Neural cell (in vitro differentiated cells): Measurements from ENCODE around the gene LIPT1. TPM values are rescaled to one million over a fixed set of nuclear protein-coding genes. Genes with fewer than 3 reads are reported as not detected.

Experiments
- H2AFZ ChIP-seq: fragments of 200-600, 300-800 bp; sonication (generic), shearing (Covaris generic); 2 replicates; pipeline ENCODE4 v1.6.0; 2014; ENCODE audit warnings: low read depth, mild to moderate bottlenecking, antibody characterized with exemption, low read length, moderate library complexity
- H3F3A ChIP-seq: fragments of 200-600 bp; shearing (Covaris generic); 2 replicates; pipeline ENCODE4 v1.6.1; 2016; ENCODE audit warnings: mild to moderate bottlenecking, moderate library complexity, mixed read lengths, antibody characterized with exemption, low read length; ENCODE audit not compliant: insufficient read depth, poor library complexity, severe bottlenecking
- H3K27ac ChIP-seq: fragments of 200-600, 300-800 bp; sonication (generic), shearing (Covaris generic); 2 replicates; pipeline ENCODE4 v1.5.1; 2014; ENCODE audit warnings: mild to moderate bottlenecking, low read length, moderate library complexity
- H3K27me3 ChIP-seq: fragments of 300-800, 200-600 bp; sonication (generic), shearing (Covaris generic); 2 replicates; pipeline ENCODE4 v1.6.0; 2014; ENCODE audit warnings: mild to moderate bottlenecking, low read depth, low read length, moderate library complexity; ENCODE audit not compliant: insufficient read depth
- H3K36me3 ChIP-seq: fragments of 300-800, 200-600 bp; sonication (generic), shearing (Covaris generic); 2 replicates; pipeline ENCODE4 v1.5.1; 2014; ENCODE audit warnings: mild to moderate bottlenecking, antibody characterized with exemption, low read length, moderate library complexity; ENCODE audit not compliant: insufficient read depth
- H3K4me2 ChIP-seq: fragments of 300-800, 200-600 bp; sonication (generic), shearing (Covaris generic); 2 replicates; pipeline ENCODE4 v1.6.0; 2014; ENCODE audit warnings: mild to moderate bottlenecking, low read length
- H3K4me3 ChIP-seq: fragments of 300-800, 200-600 bp; sonication (generic), shearing (Covaris generic); 2 replicates; pipeline ENCODE4 v1.5.1; 2014; ENCODE audit warnings: mild to moderate bottlenecking, low read length, moderate library complexity
- H3K79me2 ChIP-seq: fragments of 200-600 bp; shearing (Covaris generic); replicated peaks from 2 replicates; pipeline ENCODE4 v1.6.0; 2014; ENCODE audit warnings: mild to moderate bottlenecking, low read length, moderate library complexity; ENCODE audit not compliant: insufficient read depth
- H3K9ac ChIP-seq: fragments of 300-800, 200-600 bp; sonication (generic), shearing (Covaris generic); 2 replicates; pipeline ENCODE4 v1.6.1; 2016; ENCODE audit warnings: mild to moderate bottlenecking, low read length, mixed read lengths
- H3K9me2 ChIP-seq: fragments of 200-600 bp; shearing (Covaris generic); 2 replicates; pipeline ENCODE4 v1.6.1; 2016; ENCODE audit warnings: mild to moderate bottlenecking, low read length, mixed read lengths; ENCODE audit not compliant: insufficient read depth
- H3K9me3 ChIP-seq: fragments of 200-600, 300-800 bp; sonication (generic), shearing (Covaris generic); 2 replicates; pipeline ENCODE4 v1.6.1; 2016; ENCODE audit warnings: mild to moderate bottlenecking, mixed run types, low read length, moderate library complexity, mixed read lengths
- H4K20me1 ChIP-seq: fragments of 200-600 bp; shearing (Covaris generic); 2 replicates; pipeline ENCODE4 v1.6.1; 2016; ENCODE audit warnings: mild to moderate bottlenecking, mixed run types; ENCODE audit not compliant: insufficient read depth
- EP300 ChIP-seq: fragments of 450-650 bp; conservative IDR thresholded peaks from 2 replicates; pipeline ENCODE4 v1.6.1; 2014; ENCODE audit warnings: antibody characterized with exemption, mild to moderate bottlenecking, moderate library complexity; ENCODE audit not compliant: poor library complexity, severe bottlenecking
- MXI1 ChIP-seq: fragments of 450-650 bp; conservative IDR thresholded peaks from 2 replicates; pipeline ENCODE4 v1.6.1; 2014; ENCODE audit warnings: antibody characterized with exemption, mild to moderate bottlenecking; ENCODE audit not compliant: poor library complexity, severe bottlenecking
- POLR2AphosphoS5 ChIP-seq: IDR thresholded peaks from 2 replicates; pipeline ENCODE4 v1.6.1; 2012
- SMC3 ChIP-seq: fragments of 450-650 bp; conservative IDR thresholded peaks from 2 replicates; pipeline ENCODE4 v1.6.1; 2014; ENCODE audit warnings: antibody characterized with exemption, mild to moderate bottlenecking, moderate library complexity; ENCODE audit not compliant: poor library complexity
- TAF1 ChIP-seq: IDR thresholded peaks from 2 replicates; pipeline ENCODE4 v1.6.1; 2012; ENCODE audit warnings: low read depth
- polyA plus RNA-seq: library from polyadenylated mRNA; depleted of rRNA; stranded (reverse); fragments of >200 nt; gene quantifications from 2 replicates; pipeline ENCODE4 v1.2.3, GENCODE V29; 2014
- TF ChIP-seq, protein P1 (sequence below): IDR thresholded peaks from 2 replicates; pipeline ENCODE4 v1.6.1; 2012; ENCODE audit warnings: borderline replicate concordance

LIPT1 gene
- polyA plus RNA-seq, 1 donor from 2014 or later, result 2.8 TPM

DNA sequence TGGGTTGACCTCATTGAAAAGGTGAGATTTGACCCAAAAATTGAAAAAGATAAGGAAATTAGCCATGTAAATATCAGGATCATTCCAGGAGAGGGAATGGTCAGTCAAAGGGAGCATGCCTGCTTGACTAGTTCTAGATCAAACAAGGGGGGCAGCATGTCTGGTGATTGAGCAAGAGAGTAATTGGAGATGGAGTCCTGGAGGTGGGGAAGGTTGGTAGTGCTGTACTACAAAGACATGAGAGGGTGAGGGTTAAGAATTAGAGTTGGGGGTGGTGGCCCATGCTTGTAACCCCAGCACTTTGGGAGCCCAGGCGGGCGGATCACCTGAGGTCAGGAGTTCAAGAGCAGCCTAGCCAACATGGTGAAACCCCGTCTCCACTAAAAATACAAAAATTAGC, 28.3 kb downstream of the LIPT1 start (continued):
- TF ChIP-seq EP300, result no peak
- TF ChIP-seq POLR2AphosphoS5, result no peak
- TF ChIP-seq TAF1, result no peak

- H3K9me2 ChIP-seq, result no peaks in the 10 kb centered on the region
- H3K4me2 ChIP-seq, result no peak overlapping the region
- peaks cover 50% of the 10 kb centered on the region for H3K79me2 ChIP-seq
- no peak overlapping the region for H3K27ac ChIP-seq
- no peaks in the 10 kb centered on the region for H4K20me1 ChIP-seq
- H3K4me3 ChIP-seq, result no peak overlapping the region
- H3K9me3 ChIP-seq, result no peaks in the 10 kb centered on the region
- H3K36me3 ChIP-seq, result no peaks in the 10 kb centered on the region
- TF ChIP-seq MXI1, result no peak
- H3K27me3 ChIP-seq, result no peaks in the 10 kb centered on the region
- no peak overlapping the region for H3K9ac ChIP-seq
- no peaks in the 10 kb centered on the region for H3F3A ChIP-seq
- no peak overlapping the region for H2AFZ ChIP-seq
These were observed 30.0 kb downstream of the LIPT1 start for GRCh38 chr2:99184811-99185210.

- Histone ChIP-seq H2AFZ (no peak overlapping the region), H4K20me1 (no peaks in the 10 kb centered on the region), H3K36me3 (no peaks in the 10 kb centered on the region), H3F3A (no peaks in the 10 kb centered on the region), H3K4me3 (no peak overlapping the region), H3K79me2 (peaks cover 37% of the 10 kb centered on the region), H3K27me3 (no peaks in the 10 kb centered on the region), H3K9me2 (no peaks in the 10 kb centered on the region), H3K4me2 (no peak overlapping the region), H3K9ac (no peak overlapping the region), H3K27ac (no peak overlapping the region), H3K9me3 (no peaks in the 10 kb centered on the region)
- no peak for TF ChIP-seq MXI1
- TF ChIP-seq SMC3, result no peak
- TF ChIP-seq TAF1, result no peak
- TF ChIP-seq, protein P1, sequence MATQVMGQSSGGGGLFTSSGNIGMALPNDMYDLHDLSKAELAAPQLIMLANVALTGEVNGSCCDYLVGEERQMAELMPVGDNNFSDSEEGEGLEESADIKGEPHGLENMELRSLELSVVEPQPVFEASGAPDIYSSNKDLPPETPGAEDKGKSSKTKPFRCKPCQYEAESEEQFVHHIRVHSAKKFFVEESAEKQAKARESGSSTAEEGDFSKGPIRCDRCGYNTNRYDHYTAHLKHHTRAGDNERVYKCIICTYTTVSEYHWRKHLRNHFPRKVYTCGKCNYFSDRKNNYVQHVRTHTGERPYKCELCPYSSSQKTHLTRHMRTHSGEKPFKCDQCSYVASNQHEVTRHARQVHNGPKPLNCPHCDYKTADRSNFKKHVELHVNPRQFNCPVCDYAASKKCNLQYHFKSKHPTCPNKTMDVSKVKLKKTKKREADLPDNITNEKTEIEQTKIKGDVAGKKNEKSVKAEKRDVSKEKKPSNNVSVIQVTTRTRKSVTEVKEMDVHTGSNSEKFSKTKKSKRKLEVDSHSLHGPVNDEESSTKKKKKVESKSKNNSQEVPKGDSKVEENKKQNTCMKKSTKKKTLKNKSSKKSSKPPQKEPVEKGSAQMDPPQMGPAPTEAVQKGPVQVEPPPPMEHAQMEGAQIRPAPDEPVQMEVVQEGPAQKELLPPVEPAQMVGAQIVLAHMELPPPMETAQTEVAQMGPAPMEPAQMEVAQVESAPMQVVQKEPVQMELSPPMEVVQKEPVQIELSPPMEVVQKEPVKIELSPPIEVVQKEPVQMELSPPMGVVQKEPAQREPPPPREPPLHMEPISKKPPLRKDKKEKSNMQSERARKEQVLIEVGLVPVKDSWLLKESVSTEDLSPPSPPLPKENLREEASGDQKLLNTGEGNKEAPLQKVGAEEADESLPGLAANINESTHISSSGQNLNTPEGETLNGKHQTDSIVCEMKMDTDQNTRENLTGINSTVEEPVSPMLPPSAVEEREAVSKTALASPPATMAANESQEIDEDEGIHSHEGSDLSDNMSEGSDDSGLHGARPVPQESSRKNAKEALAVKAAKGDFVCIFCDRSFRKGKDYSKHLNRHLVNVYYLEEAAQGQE, result no peak
These were observed 32.2 kb downstream of the LIPT1 start for GRCh38 chr2:99187011-99187410.

DNA sequence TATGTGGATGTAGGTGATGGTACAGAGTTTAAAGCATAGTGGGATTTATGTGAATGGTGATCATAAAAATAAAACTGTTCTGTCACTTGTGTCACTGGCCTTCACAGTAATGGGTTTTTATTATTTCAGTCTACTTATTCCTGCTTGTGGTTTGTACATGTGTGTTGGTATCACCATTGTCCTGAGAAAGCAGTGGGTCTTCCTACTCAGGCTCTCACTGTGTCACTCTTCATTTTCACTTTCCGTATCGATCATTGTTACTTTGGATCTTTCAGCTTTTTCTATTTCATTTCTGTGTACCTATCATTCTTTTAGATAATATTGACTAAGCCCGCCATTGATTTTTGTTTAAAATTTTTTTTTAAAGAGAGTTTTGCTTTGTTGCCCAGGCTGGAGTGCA, 33.6 kb downstream of the LIPT1 start:
- H3F3A ChIP-seq, result no peaks in the 10 kb centered on the region
- H3K79me2 ChIP-seq, result peaks cover 28% of the 10 kb centered on the region
- H3K27me3 ChIP-seq, result no peaks in the 10 kb centered on the region
- no peak overlapping the region for H3K4me3 ChIP-seq
- no peak overlapping the region for H3K27ac ChIP-seq
- H3K9me3 ChIP-seq, result no peaks in the 10 kb centered on the region
- H3K36me3 ChIP-seq, result no peaks in the 10 kb centered on the region
- no peaks in the 10 kb centered on the region for H4K20me1 ChIP-seq
- H3K4me2 ChIP-seq, result no peak overlapping the region
- H3K9ac ChIP-seq, result no peak overlapping the region
- H3K9me2 ChIP-seq, result no peaks in the 10 kb centered on the region
- no peak overlapping the region for H2AFZ ChIP-seq
- TF ChIP-seq, protein P1, result no peak
- no peak for TF ChIP-seq MXI1
